HG03064 (cell line): Measurements from ENCODE around the gene PPP1R2B.
"Not testable (repeated sequence)": the region's sequence is repeated elsewhere in the genome, so short reads cannot be mapped to it uniquely, and the experiment has no call there.

Experiments
- ATAC-seq: cut with Tn5 transposase; IDR thresholded peaks from one replicate; pipeline ENCODE4 v1.9.1; 2021; ENCODE audit warnings: low read depth; ENCODE audit not compliant: unreplicated experiment

PPP1R2B gene

GRCh38 chr5:156850206-156850751 lies at the start of gene PPP1R2B:
Gene PPP1R2B, plus strand, starts transcription at chr5:156850295. Its CDS starts 268 bp downstream, at chr5:156850563.
- ATAC-seq, result no peak

- no peak for ATAC-seq
Observed at GRCh38 chr5:156800929-156801328, 49.2 kb upstream of the PPP1R2B start.

GRCh38 chr5:156802501-156802900 lies 47.6 kb upstream of the PPP1R2B start:
- ATAC-seq, result no peak

GRCh38 chr5:156803404-156803803 lies 46.7 kb upstream of the PPP1R2B start:
- no peak for ATAC-seq

GRCh38 chr5:156812959-156813358 lies 37.1 kb upstream of the PPP1R2B start:
- no peak for ATAC-seq

GRCh38 chr5:156815988-156816599 lies 34.0 kb upstream of the PPP1R2B start:
- no peak for ATAC-seq

GRCh38 chr5:156819537-156819936 lies 30.6 kb upstream of the PPP1R2B start:
- ATAC-seq, result no peak

GRCh38 chr5:156819967-156820581 lies 30.0 kb upstream of the PPP1R2B start:
- ATAC-seq, result no peak

- ATAC-seq, result no peak
Observed at GRCh38 chr5:156824241-156824640, 25.9 kb upstream of the PPP1R2B start.

- ATAC-seq, result no peak
Observed at GRCh38 chr5:156824800-156825199, 25.3 kb upstream of the PPP1R2B start.

GRCh38 chr5:156825688-156826087 lies 24.4 kb upstream of the PPP1R2B start:
- ATAC-seq, result no peak

GRCh38 chr5:156826150-156826549 lies 23.9 kb upstream of the PPP1R2B start:
- ATAC-seq, result peak; percentile 82

GRCh38 chr5:156834916-156835315 lies 15.2 kb upstream of the PPP1R2B start:
- ATAC-seq, result no peak

- ATAC-seq, result no peak
Observed at GRCh38 chr5:156835905-156836304, 14.2 kb upstream of the PPP1R2B start.

- ATAC-seq, result no peak
Observed at GRCh38 chr5:156836846-156837245, 13.2 kb upstream of the PPP1R2B start.

GRCh38 chr5:156838961-156839360 lies 11.1 kb upstream of the PPP1R2B start:
- ATAC-seq, result no peak

GRCh38 chr5:156841737-156842136 lies 8.4 kb upstream of the PPP1R2B start:
- ATAC-seq, result no peak

- no peak for ATAC-seq
Observed at GRCh38 chr5:156846914-156847313, 3.2 kb upstream of the PPP1R2B start.

GRCh38 chr5:156848447-156848846 lies 1.6 kb upstream of the PPP1R2B start:
- not testable (repeated sequence) for ATAC-seq

- ATAC-seq, result no peak
Observed at GRCh38 chr5:156851880-156852279, 1.8 kb downstream of the PPP1R2B start.

GRCh38 chr5:156853055-156853454 lies 3.0 kb downstream of the PPP1R2B start:
- not testable (repeated sequence) for ATAC-seq

- ATAC-seq, result no peak
Observed at GRCh38 chr5:156865427-156865826, 15.3 kb downstream of the PPP1R2B start.
